GM19043 (cell line): ENCODE data around the gene HSFY2.
"Not testable (repeated sequence)": the region's sequence is repeated elsewhere in the genome, so short reads cannot be mapped to it uniquely, and the experiment has no call there.

Experiments
- ATAC-seq: cut with Tn5 transposase; IDR thresholded peaks from one replicate; pipeline ENCODE4 v1.9.1; 2021; ENCODE audit warnings: low read depth; ENCODE audit not compliant: unreplicated experiment

HSFY2 gene, protein sequence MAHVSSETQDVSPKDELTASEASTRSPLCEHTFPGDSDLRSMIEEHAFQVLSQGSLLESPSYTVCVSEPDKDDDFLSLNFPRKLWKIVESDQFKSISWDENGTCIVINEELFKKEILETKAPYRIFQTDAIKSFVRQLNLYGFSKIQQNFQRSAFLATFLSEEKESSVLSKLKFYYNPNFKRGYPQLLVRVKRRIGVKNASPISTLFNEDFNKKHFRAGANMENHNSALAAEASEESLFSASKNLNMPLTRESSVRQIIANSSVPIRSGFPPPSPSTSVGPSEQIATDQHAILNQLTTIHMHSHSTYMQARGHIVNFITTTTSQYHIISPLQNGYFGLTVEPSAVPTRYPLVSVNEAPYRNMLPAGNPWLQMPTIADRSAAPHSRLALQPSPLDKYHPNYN

DNA sequence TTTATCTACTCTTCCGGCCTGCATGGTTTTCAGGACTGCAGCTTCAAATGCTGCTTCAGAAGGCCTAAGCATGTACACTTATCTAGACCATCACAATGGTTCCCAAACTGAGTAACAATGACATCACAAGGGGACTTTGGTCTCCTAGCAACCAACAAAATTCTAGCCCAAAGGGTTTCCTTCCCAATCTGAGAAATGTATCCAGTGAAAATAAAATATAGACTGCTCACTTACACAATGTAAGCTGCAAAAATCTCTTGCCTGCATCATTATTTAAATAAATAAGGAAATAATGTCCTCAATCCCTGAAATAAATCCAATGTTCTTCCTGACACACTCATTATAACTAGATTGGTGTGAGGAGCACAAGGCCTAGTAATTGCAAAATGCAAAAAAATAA, at the start of gene HSFY2:
Gene HSFY2, minus strand, starts transcription at position 101 of the 400 bp plus-strand sequence. CDS start 117 bp downstream, outside the sequence.
- not testable (repeated sequence) for ATAC-seq

DNA sequence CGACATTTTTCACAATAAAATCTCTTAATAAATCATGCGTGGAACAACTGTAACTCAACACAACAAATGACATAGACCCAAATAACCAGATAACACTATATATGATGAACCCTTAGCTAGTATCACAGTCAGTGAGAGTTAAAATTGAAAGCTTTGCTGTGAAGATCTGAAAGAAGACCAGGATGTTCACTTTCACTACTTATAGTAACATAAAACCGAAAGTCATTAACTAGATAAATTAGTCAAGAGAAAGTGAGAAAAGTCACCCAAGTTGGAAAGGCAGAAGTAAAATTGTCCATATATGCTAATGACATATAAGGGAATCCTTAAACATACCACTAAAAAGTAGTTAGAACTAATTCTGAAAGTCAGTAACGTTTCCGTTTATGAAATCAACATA, 42.2 kb upstream of the HSFY2 start:
- not testable (repeated sequence) for ATAC-seq

DNA sequence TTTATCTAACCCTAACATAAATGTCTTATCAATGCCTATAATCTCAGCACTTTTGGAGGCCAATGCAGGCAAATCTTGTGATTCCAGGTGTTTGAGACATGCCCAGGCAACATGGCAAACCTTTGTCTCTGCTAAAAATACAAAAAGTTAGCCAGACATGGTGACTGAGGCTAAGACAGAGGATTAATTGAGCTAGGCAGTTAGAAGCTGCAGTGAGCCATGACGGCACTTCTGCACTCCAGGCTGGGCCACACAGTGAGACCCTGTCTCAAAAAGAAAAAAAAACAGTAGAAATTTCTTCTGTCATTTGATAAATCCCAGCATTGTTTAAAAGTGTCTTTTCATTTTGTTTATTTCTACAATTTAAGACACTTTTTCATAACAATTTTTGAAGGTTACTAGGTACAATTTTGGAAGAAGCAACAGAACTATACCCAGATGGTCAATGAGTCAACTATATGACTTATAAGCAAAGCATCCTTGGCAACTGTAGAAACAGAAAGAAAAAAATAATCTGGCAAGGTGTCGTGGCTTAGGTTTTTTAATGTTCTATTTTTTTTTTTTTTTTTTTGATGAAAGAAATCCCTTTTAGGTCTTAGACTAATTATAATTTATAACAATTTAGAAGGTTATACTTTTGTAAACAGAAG, 15.3 kb upstream of the HSFY2 start:
- not testable (repeated sequence) for ATAC-seq

DNA sequence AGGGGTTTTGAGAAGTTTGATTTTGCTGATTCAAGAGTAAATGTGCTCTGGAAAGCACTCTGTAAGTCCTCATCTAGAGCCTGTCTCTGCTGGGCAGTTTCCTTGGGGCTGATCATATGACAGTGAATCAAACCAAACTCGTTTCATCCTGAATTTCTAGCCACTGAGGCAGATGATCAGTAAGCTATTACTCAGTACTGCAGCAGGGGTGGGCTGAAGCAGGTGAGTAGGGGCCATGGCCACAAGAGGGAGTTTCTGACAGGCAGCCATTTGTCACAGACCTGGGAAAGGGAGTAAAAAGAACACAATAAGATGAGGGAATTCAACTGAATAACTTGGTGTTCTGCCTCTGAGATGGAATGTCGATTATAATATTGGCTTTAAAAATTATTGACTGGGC, 19.5 kb downstream of the HSFY2 start:
- not testable (repeated sequence) for ATAC-seq

DNA sequence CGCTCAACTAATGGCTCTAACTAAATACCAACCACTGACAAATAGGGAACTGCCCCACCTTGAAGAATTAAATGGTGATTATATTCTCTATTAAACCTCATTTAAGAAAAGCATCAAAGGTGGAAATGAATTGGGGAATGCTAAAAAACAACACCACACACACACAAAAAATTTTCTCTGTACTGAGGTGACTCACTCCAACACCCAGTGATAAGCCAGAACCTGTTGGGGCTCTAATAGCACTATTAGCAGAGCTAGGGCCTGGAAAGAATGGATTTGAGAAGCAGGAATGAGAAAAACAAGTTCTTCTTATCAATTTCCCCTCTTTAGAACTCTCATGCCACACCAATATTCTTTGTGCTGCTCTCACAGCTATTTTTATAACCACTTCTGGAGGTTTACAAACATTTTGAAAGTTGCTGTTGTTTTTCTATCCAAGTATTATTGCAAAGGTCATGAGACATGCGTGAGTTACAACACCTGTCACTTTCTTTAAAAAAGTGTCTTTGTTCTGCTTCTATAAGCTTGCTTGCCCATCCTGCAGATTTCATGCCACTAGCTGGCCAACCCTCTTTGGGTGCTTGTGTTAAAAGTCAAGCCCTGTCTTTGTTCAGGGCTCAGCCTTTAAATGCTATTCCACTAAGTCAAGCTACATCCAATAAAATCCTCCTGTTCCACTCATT, 20.3 kb downstream of the HSFY2 start:
- not testable (repeated sequence) for ATAC-seq

DNA sequence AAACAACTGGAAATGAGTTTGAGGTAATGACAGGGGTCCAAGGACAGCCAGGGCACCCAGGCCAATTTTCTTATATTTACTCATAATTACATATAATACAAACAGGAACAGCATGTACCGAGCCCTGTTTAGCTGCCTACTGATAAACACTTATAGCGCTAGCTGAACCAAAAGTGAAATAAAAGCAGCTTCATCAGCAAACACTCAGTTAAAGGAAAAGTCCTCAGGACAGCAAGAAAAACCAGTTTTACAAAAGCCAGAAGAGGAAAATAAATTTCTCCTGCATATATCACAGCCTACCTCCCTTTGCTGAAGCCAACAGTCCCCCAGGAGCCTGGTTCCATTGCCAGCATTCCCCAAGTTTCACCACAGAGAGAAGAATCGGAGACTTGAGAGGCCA, 49.8 kb downstream of the HSFY2 start:
- not testable (repeated sequence) for ATAC-seq
